ENCODE results near the gene SLC25A21.
A peak's percentile ranks its signal among the peaks of the same experiment; 100 is the strongest.

SLC25A21 gene

DNA sequence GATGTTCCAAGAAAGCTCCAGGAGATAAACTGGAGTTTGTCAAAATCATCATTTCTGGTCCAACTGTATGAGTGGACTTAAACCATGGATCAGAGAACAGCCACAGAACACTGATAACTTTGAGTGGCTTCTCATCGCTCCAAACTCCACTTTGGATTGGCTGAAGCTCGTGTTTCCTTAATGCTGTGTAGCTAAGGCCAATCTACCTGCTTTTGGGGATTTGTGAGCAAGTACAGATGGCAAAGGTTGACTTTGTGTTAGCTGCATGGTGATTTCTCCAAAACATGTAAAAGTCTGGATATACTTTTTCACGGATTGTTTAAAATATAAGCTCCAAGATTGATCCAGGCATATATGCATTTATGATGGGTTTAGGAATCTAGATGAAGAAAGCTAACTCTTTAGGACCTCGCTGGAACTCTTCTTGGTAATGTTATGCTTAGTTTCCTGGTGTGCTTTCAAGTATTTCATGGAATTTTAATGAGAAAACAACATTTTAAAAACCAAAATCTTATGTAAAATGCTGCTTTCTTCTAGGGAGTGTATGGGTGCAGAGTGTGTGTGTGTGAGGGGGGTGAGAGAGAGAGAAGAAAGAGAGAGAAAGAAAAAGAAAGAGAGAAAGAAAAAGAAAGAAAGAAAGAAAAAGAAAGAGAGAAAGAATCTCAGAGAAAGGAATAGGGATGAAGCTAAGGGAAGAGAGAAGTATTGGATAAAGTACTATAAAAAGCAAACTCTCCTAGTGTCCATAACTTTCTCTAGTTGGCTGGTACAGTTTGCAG is 522.3 kb downstream of the SLC25A21 start:
- TF ChIP-seq, protein P1, sequence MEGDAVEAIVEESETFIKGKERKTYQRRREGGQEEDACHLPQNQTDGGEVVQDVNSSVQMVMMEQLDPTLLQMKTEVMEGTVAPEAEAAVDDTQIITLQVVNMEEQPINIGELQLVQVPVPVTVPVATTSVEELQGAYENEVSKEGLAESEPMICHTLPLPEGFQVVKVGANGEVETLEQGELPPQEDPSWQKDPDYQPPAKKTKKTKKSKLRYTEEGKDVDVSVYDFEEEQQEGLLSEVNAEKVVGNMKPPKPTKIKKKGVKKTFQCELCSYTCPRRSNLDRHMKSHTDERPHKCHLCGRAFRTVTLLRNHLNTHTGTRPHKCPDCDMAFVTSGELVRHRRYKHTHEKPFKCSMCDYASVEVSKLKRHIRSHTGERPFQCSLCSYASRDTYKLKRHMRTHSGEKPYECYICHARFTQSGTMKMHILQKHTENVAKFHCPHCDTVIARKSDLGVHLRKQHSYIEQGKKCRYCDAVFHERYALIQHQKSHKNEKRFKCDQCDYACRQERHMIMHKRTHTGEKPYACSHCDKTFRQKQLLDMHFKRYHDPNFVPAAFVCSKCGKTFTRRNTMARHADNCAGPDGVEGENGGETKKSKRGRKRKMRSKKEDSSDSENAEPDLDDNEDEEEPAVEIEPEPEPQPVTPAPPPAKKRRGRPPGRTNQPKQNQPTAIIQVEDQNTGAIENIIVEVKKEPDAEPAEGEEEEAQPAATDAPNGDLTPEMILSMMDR (conservative IDR thresholded peaks at IDR 0.05; ENCODE audit: low read depth, low read length) = no peak
- H3K4me3 ChIP-seq (ENCODE audit: low read length) = no peak overlapping the region

DNA sequence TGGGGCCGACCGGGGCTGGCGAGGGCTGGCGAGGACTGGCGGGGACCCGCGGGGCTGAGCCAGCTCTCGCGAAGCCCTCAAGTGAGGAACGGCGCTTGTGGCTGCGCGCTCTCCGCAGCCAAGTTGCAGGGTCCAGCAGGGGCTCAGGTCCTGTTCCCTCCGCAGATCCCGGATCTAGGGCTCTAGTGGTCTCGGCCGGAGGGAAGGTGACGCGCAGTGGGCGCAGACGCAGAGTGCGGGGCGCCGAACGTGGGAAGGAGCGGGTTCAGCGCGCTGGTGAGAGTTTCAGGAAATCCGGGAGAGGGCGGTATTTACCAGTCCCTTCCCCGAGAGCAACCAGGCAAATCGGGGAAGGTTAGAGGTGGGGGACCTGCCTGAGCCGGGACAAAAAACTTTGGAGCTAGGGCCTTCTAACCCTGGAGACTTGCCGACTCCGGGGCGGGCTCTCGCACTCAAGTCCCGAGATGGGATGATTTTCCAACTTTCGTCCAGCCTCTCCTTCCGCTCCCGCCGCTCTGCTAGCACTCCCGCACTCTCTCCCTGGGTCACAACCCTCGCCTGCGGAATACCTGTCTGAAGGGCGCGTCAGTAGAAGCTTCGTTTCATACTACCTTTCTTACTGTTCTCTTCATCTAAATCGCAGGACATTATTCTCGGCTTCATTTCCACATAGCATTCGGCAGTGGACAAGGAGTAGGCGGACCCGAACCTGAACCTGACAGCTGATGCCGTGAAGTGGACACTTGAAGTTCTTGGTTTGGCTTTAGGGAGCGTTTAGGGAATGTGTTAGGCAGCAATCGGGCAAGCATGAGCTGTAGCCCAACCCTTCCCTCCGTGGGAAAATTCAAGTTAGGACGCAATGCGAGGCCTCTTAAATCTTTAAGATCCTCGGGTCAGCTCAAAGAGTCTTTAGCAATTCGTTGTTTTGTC is 524.3 kb downstream of the SLC25A21 start:
- peak; percentile 6 for DNase-seq (ENCODE audit: low read depth)
- TF ChIP-seq, protein P1 (conservative IDR thresholded peaks at IDR 0.05; ENCODE audit: low read depth, low read length) = peak; percentile 59
- H3K4me3 ChIP-seq (ENCODE audit: low read length) = peak overlapping the region; percentile 40

More for the DNA sequence above, 522.3 kb downstream of the SLC25A21 start:
- no peak for DNase-seq (ENCODE audit: low read depth)

DNA sequence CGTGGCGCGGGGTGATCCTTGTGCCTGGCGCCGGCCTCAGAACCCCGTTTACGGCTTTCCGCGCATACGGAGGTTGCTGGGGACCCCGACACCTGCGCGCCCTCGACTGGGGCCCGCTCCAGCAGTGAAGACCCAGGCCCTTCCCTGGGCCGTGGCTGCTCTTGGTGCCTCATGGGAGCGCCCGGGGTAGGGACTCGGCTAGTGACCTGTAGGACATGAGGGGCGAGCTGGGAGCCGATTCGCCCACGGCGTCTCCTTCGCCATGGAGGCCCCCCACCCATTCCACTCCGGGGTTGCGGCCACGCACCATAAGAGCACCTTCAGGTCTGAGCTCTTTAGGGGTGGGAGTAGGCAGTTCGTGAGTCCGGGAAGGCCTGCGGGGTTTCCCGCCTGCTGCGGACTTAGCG is 525.0 kb downstream of the SLC25A21 start:
- TF ChIP-seq, protein P1 (conservative IDR thresholded peaks at IDR 0.05; ENCODE audit: low read depth, low read length) = no peak
- DNase-seq (ENCODE audit: low read depth) = no peak
- peak overlapping the region; percentile 40 for H3K4me3 ChIP-seq (ENCODE audit: low read length)

DNA sequence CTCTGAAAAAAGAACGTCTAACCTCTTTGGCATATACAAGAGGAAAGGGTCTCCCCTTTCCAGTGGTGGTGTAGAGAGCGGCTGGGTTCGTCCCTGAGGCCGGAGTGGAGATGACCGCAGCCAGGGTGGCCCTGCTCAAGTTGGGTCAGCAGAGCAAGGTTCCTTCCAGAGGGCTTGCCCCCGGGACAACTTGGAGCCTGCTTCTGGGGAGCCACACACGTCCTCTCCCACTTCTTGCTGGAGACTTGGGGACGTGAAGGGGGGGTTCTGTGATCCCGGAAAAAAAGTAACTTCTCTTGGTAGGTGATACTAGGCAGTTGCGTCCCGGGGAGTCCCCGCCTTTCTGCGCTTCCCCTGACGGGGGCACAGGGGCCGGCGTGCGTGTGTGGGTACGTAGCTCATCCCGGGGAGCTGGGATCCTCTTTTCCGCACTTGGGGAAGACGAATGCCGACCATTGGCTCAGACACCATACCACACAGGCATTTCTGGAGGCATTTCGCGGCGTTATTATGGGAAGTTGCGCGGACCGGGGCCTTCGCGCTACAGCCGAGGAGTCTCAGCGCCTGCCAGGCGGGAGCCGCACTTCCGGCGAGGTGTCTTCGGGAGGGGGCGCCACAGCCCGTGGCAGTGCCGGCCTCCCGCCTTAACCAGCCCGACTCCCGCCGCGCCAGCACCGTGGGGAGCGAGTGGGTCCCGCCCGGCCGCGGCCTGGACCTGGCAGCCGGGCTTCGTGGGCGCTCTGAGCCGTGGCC is 525.6 kb downstream of the SLC25A21 start:
- TF ChIP-seq, protein P1 (conservative IDR thresholded peaks at IDR 0.05; ENCODE audit: low read depth, low read length) = peak; percentile 28
- peak overlapping the region; percentile 15 for H3K4me3 ChIP-seq (ENCODE audit: low read length)
- no peak for DNase-seq (ENCODE audit: low read depth)

DNA sequence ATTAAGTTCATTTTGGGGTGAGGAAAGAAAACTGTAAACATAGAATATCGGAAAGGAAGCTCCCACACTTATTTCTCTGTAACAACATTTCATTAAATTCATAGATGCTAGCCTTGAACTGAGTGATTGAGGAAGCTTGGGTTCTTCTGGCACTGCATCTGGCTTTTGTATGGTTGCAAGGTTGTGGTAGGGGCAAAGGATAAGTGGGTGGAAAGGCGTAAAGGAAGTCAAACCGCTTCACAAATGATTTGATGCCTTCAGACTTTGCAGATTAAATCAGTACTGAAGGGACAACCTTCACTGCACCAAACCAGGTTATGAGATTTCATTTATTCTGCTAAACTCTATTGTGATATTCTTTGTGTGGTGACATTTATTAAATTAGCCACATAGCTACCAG is 538.8 kb downstream of the SLC25A21 start:
- TF ChIP-seq, protein P1 (conservative IDR thresholded peaks at IDR 0.05; ENCODE audit: low read depth, low read length) = no peak
- no peak for DNase-seq (ENCODE audit: low read depth)
- H3K4me3 ChIP-seq (ENCODE audit: low read length) = no peak overlapping the region
